SK-N-SH (cell line): Measurements from ENCODE around the gene EPGN. TPM values are rescaled to one million over a fixed set of nuclear protein-coding genes. Genes with fewer than 3 reads are reported as not detected.

ENCODE experiments used
- CTCF ChIA-PET: fragments of 300-600, 350-600 bp; formaldehyde crosslinking; extraction: SDS; loops from one replicate; lab custom pipeline; 2021; lab: Yijun Ruan, JAX
- POLR2A ChIA-PET: fragments of 350-600 bp; sonication (Branson Sonifier 250); formaldehyde crosslinking; extraction: SDS; loops from one replicate; lab custom pipeline; 2020; ENCODE audit warnings: antibody characterized with exemption, inconsistent platforms; lab: Yijun Ruan, JAX
- DNase-seq: peaks from one replicate; pipeline ENCODE4 v3.0.0; 2012
- H2AFZ ChIP-seq: fragments of 200-600 bp; sonication (generic); 2 replicates; pipeline ENCODE4 v1.8.1; 2016; ENCODE audit warnings: antibody characterized with exemption, mild to moderate bottlenecking, low read depth
- H3F3A ChIP-seq: fragments of 200-600 bp; sonication (generic); replicated peaks from 2 replicates; pipeline ENCODE3; 2016; ENCODE audit warnings: antibody characterized with exemption, mild to moderate bottlenecking; ENCODE audit not compliant: insufficient read depth
- H3K27ac ChIP-seq, 2 experiments: fragments of 200-500 bp in 1 of 2; fragments of 200-600 bp in 1 of 2; sonication (Bioruptor generic) in 1 of 2; sonication (generic), shearing (Covaris generic) in 1 of 2; 2 replicates each; pipeline versions ENCODE4 v1.5.1 to v1.6.1; 2014 to 2016; ENCODE audit warnings: low read depth in 2 of 2, inconsistent platforms in 1 of 2, low read length in 1 of 2, mild to moderate bottlenecking in 1 of 2, mixed read lengths in 1 of 2
- H3K27me3 ChIP-seq: fragments of 200-600 bp; sonication (generic), shearing (Covaris generic); 2 replicates; pipeline ENCODE4 v1.6.1; 2016; ENCODE audit warnings: mixed run types; ENCODE audit not compliant: insufficient read depth
- H3K36me3 ChIP-seq, 2 experiments: fragments of 200-500 bp in 1 of 2; fragments of 200-600 bp in 1 of 2; sonication (Bioruptor generic) in 1 of 2; sonication (generic) in 1 of 2; replicated peaks in 1 of 2; 2 replicates each; pipeline versions ENCODE3 to v1.5.1; 2014 to 2016; ENCODE audit warnings: low read length in 1 of 2, mild to moderate bottlenecking in 1 of 2; ENCODE audit not compliant: insufficient read depth in 2 of 2, control insufficient read depth in 1 of 2
- H3K4me1 ChIP-seq, 2 experiments: fragments of 200-500 bp in 1 of 2; fragments of 200-600 bp in 1 of 2; sonication (Bioruptor generic) in 1 of 2; sonication (generic), shearing (Covaris generic) in 1 of 2; 2 replicates each; pipeline versions ENCODE4 v1.5.1 to v1.6.1; 2014 to 2016; ENCODE audit warnings: low read depth in 1 of 2, low read length in 1 of 2, mixed run types in 1 of 2; ENCODE audit not compliant: insufficient read depth in 2 of 2, control insufficient read depth in 1 of 2
- H3K4me2 ChIP-seq: fragments of 200-600 bp; sonication (generic), shearing (Covaris generic); 2 replicates; pipeline ENCODE4 v1.6.1; 2017; ENCODE audit warnings: mixed run types
- H3K4me3 ChIP-seq, 2 experiments: fragments of 200-500 bp in 1 of 2; fragments of 200-600 bp in 1 of 2; sonication (Bioruptor generic) in 1 of 2; sonication (generic), shearing (Covaris generic) in 1 of 2; 2 replicates each; pipeline versions ENCODE4 v1.5.1 to v1.8.1; 2014 to 2016; ENCODE audit warnings: low read depth in 2 of 2, inconsistent platforms in 1 of 2, low read length in 1 of 2, mild to moderate bottlenecking in 1 of 2, mixed read lengths in 1 of 2, moderate library complexity in 1 of 2
- H3K79me2 ChIP-seq: fragments of 200-600 bp; sonication (generic); 2 replicates; pipeline ENCODE4 v1.8.1; 2017; ENCODE audit warnings: mild to moderate bottlenecking; ENCODE audit not compliant: insufficient read depth
- H3K9ac ChIP-seq: fragments of 200-600 bp; sonication (generic); 2 replicates; pipeline ENCODE4 v1.6.1; 2017; ENCODE audit warnings: mixed run types
- H3K9me2 ChIP-seq: fragments of 200-600 bp; sonication (generic); 2 replicates; pipeline ENCODE4 v1.6.1; 2017; ENCODE audit warnings: mixed run types
- H3K9me3 ChIP-seq: fragments of 200-600 bp; sonication (generic); 2 replicates; pipeline ENCODE4 v1.6.1; 2017; ENCODE audit warnings: mixed run types, mild to moderate bottlenecking, moderate library complexity
- H4K20me1 ChIP-seq: fragments of 200-600 bp; sonication (generic); 2 replicates; pipeline ENCODE4 v1.6.1; 2017; ENCODE audit warnings: mild to moderate bottlenecking, mixed run types; ENCODE audit not compliant: insufficient read depth
- CHD2 ChIP-seq: fragments of 150-350 bp; IDR thresholded peaks from 2 replicates; pipeline ENCODE4 v1.6.1; 2018; ENCODE audit warnings: low read length; ENCODE audit not compliant: partially characterized antibody
- FOSL2 ChIP-seq: IDR thresholded peaks from 2 replicates; pipeline ENCODE4 v1.4.0; 2012; ENCODE audit warnings: low read depth, mild to moderate bottlenecking, moderate library complexity, borderline replicate concordance
- FOXJ3 ChIP-seq: sonication (generic); formaldehyde crosslinking; IDR thresholded peaks from 2 replicates; pipeline ENCODE4 v1.5.1; 2020; ENCODE audit warnings: mild to moderate bottlenecking, missing genetic modification reagents
- FOXM1 ChIP-seq: IDR thresholded peaks from 2 replicates; pipeline ENCODE4 v1.4.0; 2012; ENCODE audit warnings: low read depth, mild to moderate bottlenecking
- IRF3 ChIP-seq: fragments of 150-350 bp; IDR thresholded peaks from 2 replicates; pipeline ENCODE4 v1.6.1; 2016; ENCODE audit warnings: mild to moderate bottlenecking, low read depth, low read length
- MAX ChIP-seq: IDR thresholded peaks from 2 replicates; pipeline ENCODE4 v1.4.0; 2012; ENCODE audit warnings: low read depth
- MEF2A ChIP-seq: IDR thresholded peaks from 2 replicates; pipeline ENCODE4 v1.4.0; 2012; ENCODE audit warnings: low read depth, borderline replicate concordance
- NFIC ChIP-seq: IDR thresholded peaks from 2 replicates; pipeline ENCODE4 v1.4.0; 2012; ENCODE audit warnings: borderline replicate concordance
- PBX3 ChIP-seq: IDR thresholded peaks from 2 replicates; pipeline ENCODE4; 2012
- SMC3 ChIP-seq: IDR thresholded peaks from 2 replicates; pipeline ENCODE4 v1.6.1; 2012; ENCODE audit warnings: low read depth, low read length, improper control_type of control experiment
- TAF1 ChIP-seq: IDR thresholded peaks from 2 replicates; pipeline ENCODE4 v1.6.1; 2012; ENCODE audit warnings: low read depth, mild to moderate bottlenecking, low read length, moderate library complexity, borderline replicate concordance
- TCF12 ChIP-seq: IDR thresholded peaks from 2 replicates; pipeline ENCODE4 v1.4.0; 2012
- USF2 ChIP-seq: fragments of 150-350 bp; IDR thresholded peaks from 2 replicates; pipeline ENCODE4 v1.6.1; 2017; ENCODE audit warnings: antibody characterized with exemption, low read length, low read depth, borderline replicate concordance
- ZBTB33 ChIP-seq: IDR thresholded peaks from 2 replicates; pipeline ENCODE4 v1.4.0; 2012; ENCODE audit warnings: low read depth, borderline replicate concordance
- WGBS: methylation state at CpG from one replicate; pipeline ENCODE4 v1.1.6; 2017; ENCODE audit warnings: low lambda C conversion rate; 5-methylcytosine and 5-hydroxymethylcytosine counted together
- polyA plus RNA-seq, 3 experiments: library from polyadenylated mRNA; depleted of rRNA; stranded (reverse); fragments of >200 nt; gene quantifications; 2 replicates each; pipeline ENCODE4 v1.2.3, GENCODE V29; 2012

The EPGN gene
- 0.23 and 0.52 TPM in 2 replicates for polyA plus RNA-seq (2012; rRNA removed)
- polyA plus RNA-seq (2012; cell fraction: cytosol; rRNA removed) = 0.38 and 0.76 TPM in 2 replicates
- 0.09 and 0.20 TPM in 2 replicates for polyA plus RNA-seq (2012; cell fraction: nucleus; rRNA removed)

GRCh38 chr4:74308215-74308614 lies at the start of gene EPGN:
TSS of gene EPGN (plus strand) at chr4:74308470. CDS start at chr4:74308534, 64 bp downstream.
- TF ChIP-seq CHD2 = no peak
- TF ChIP-seq PBX3 = peak; percentile 23; the same call in 1 of the 2 replicates
- TF ChIP-seq USF2 = no peak
- TF ChIP-seq NFIC = peak; percentile 18; the same call in 1 of the 2 replicates
- TF ChIP-seq MEF2A = no peak
- TF ChIP-seq MAX = no peak
- no peak for TF ChIP-seq FOXM1
- TF ChIP-seq SMC3 = no peak
- TF ChIP-seq FOSL2 = 0 out of 2 replicates have a peak, but pooled peaks have one; percentile 11
- no peak for TF ChIP-seq TAF1
- 0 out of 2 replicates have a peak, but pooled peaks have one; percentile 23 for TF ChIP-seq TCF12
- TF ChIP-seq ZBTB33 = no peak
- TF ChIP-seq, all 33 proteins: peak for 4
- ChIA-PET POLR2A (no interaction called here), CTCF (interaction anchor here (1.2 to 3.6 kb wide), 2 partner anchors 26 to 79 kb away, joined by 3 to 17 read pairs; no protein-coding TSS in a partner anchor)
- WGBS = 18% methylated on average over 5 of the region's 5 CpGs
- Histone ChIP-seq H3K9me3 (no peaks in the 10 kb centered on the region), H3K4me3 (no peak within 1 kb of the TSS), H3K4me2 (no peak within 1 kb of the TSS), H3K4me1 (no peaks in the 10 kb centered on the region; a peak in 1 of 4 replicates), H3K9ac (no peak within 1 kb of the TSS), H3K27ac (no peak within 1 kb of the TSS), H3K36me3 (no peaks in the 10 kb centered on the region), H3K27me3 (no peaks in the 10 kb centered on the region; the same call in 1 of the 2 replicates), H3F3A (no peaks in the 10 kb centered on the region), H3K9me2 (no peaks in the 10 kb centered on the region), H3K79me2 (no peaks in the 10 kb centered on the region), H4K20me1 (no peaks in the 10 kb centered on the region), H2AFZ (no peak within 1 kb of the TSS; the same call in 1 of the 2 replicates)
- DNase-seq = no peak

GRCh38 chr4:74258963-74259362 lies 49.3 kb upstream of the EPGN start:
- H3K9ac ChIP-seq = no peak overlapping the region
- no peaks in the 10 kb centered on the region for H3K79me2 ChIP-seq
- H4K20me1 ChIP-seq = no peaks in the 10 kb centered on the region
- no peak overlapping the region for H2AFZ ChIP-seq
- H3K27ac ChIP-seq = no peak overlapping the region
- ChIA-PET CTCF (no interaction called here), POLR2A (no interaction called here)
- H3K9me3 ChIP-seq = no peaks in the 10 kb centered on the region
- 93% methylated on average over 1 of the region's 1 CpG for WGBS
- no peaks in the 10 kb centered on the region for H3K9me2 ChIP-seq
- H3K4me3 ChIP-seq = no peak overlapping the region
- H3K4me1 ChIP-seq = no peaks in the 10 kb centered on the region; a peak in 1 of 4 replicates
- H3K36me3 ChIP-seq = no peaks in the 10 kb centered on the region
- no peak for DNase-seq
- H3K4me2 ChIP-seq = no peak overlapping the region
- H3K27me3 ChIP-seq = no peaks in the 10 kb centered on the region
- no peaks in the 10 kb centered on the region for H3F3A ChIP-seq
- TF ChIP-seq TAF1 = no peak
- no peak for TF ChIP-seq FOSL2
- TF ChIP-seq ZBTB33 = no peak
- TF ChIP-seq IRF3 = no peak
- TF ChIP-seq FOXJ3 (CRISPR knock-in tag) = no peak
